ENCODE data around the gene WFDC13. TPM values are rescaled to one million over a fixed set of nuclear protein-coding genes. Genes with fewer than 3 reads are reported as not detected.
"Not testable (repeated sequence)": the region's sequence is repeated elsewhere in the genome, so short reads cannot be mapped to it uniquely, and the experiment has no call there.

WFDC13 gene, protein sequence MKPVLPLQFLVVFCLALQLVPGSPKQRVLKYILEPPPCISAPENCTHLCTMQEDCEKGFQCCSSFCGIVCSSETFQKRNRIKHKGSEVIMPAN
- not detected in 2 replicates for total RNA-seq
- long read RNA-seq, result 0 reads

DNA sequence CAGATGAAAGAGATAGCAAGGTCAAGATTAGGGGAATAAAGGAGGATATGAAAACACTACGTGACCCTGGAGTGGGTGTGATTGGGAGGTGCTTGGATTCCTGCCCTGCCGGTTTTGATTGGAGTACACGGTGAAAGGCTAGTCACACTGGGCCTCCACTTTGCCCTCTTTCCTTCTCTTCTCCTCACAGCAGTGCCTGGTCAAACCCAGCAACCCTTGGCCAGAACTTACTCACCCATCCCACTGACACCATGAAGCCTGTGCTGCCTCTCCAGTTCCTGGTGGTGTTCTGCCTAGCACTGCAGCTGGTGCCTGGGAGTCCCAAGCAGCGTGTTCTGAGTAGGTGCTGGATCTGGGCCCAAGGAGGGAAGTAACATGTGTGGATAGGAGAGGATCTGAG is at the start of gene WFDC13:
Gene WFDC13 (plus strand): TSS at position 166 of the 400 bp plus-strand sequence. CDS start 86 bp downstream, at position 252.
- no peak within 1 kb of the TSS for H3K4me3 Mint-ChIP-seq (ENCODE audit: unreplicated experiment)

GRCh38 chr20:45657038-45657437 is 44.8 kb upstream of the WFDC13 start:
- not testable (repeated sequence) for H3K27me3 Mint-ChIP-seq (ENCODE audit: unreplicated experiment); DNase-seq (ENCODE audit: extremely low spot score, unreplicated experiment); H3K4me3 Mint-ChIP-seq (ENCODE audit: unreplicated experiment); H3K9me3 Mint-ChIP-seq (ENCODE audit: unreplicated experiment); H3K4me1 Mint-ChIP-seq (ENCODE audit: unreplicated experiment); H3K27ac Mint-ChIP-seq (ENCODE audit: unreplicated experiment); H3K36me3 Mint-ChIP-seq (ENCODE audit: unreplicated experiment)

More for the DNA sequence above, at the start of gene WFDC13:
- no peaks in the 10 kb centered on the region for H3K4me1 Mint-ChIP-seq (ENCODE audit: unreplicated experiment)
- TF ChIP-seq, protein P1, sequence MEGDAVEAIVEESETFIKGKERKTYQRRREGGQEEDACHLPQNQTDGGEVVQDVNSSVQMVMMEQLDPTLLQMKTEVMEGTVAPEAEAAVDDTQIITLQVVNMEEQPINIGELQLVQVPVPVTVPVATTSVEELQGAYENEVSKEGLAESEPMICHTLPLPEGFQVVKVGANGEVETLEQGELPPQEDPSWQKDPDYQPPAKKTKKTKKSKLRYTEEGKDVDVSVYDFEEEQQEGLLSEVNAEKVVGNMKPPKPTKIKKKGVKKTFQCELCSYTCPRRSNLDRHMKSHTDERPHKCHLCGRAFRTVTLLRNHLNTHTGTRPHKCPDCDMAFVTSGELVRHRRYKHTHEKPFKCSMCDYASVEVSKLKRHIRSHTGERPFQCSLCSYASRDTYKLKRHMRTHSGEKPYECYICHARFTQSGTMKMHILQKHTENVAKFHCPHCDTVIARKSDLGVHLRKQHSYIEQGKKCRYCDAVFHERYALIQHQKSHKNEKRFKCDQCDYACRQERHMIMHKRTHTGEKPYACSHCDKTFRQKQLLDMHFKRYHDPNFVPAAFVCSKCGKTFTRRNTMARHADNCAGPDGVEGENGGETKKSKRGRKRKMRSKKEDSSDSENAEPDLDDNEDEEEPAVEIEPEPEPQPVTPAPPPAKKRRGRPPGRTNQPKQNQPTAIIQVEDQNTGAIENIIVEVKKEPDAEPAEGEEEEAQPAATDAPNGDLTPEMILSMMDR (IDR thresholded peaks at IDR 0.05), result no peak
- no peak for DNase-seq (ENCODE audit: extremely low spot score, unreplicated experiment)
- no peak within 1 kb of the TSS for H3K27ac Mint-ChIP-seq (ENCODE audit: unreplicated experiment)
- no peaks in the 10 kb centered on the region for H3K9me3 Mint-ChIP-seq (ENCODE audit: unreplicated experiment)
- no peaks in the 10 kb centered on the region for H3K36me3 Mint-ChIP-seq (ENCODE audit: unreplicated experiment)
- peaks cover 13% of the 10 kb centered on the region for H3K27me3 Mint-ChIP-seq (ENCODE audit: unreplicated experiment)

DNA sequence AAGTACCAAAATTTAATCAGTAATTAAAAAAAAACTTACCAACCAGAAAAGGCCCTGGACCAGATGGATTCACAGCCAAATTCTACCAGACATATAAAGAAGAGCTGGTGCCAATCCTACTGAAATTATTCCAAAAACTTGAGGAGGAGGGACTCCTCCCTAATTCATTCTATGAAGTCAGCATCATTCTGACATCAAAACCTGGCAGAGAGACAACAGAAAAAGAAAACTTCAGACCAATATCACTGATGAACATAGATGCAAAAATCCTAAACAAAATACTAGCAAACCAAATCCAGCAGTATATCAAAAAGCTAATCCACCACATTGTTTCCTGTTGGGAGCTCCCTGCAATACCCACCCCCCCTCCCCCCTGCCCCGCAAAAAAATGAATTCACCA is 31.7 kb upstream of the WFDC13 start, which contains the start of gene WFDC11:
Gene WFDC11 (minus strand): TSS at position 101 of the 400 bp plus-strand sequence. CDS start 19,639 bp downstream, outside the sequence.
- H3K27ac Mint-ChIP-seq (ENCODE audit: unreplicated experiment), result no peak within 1 kb of the TSS
- no peaks in the 10 kb centered on the region for H3K27me3 Mint-ChIP-seq (ENCODE audit: unreplicated experiment)
- no peaks in the 10 kb centered on the region for H3K4me1 Mint-ChIP-seq (ENCODE audit: unreplicated experiment)
- TF ChIP-seq, protein P1 (IDR thresholded peaks at IDR 0.05), result no peak
- H3K9me3 Mint-ChIP-seq (ENCODE audit: unreplicated experiment), result peaks cover 5% of the 10 kb centered on the region
- H3K4me3 Mint-ChIP-seq (ENCODE audit: unreplicated experiment), result no peak within 1 kb of the TSS
- no peak for DNase-seq (ENCODE audit: extremely low spot score, unreplicated experiment)
- no peaks in the 10 kb centered on the region for H3K36me3 Mint-ChIP-seq (ENCODE audit: unreplicated experiment)

GRCh38 chr20:45672765-45673164 is 29.1 kb upstream of the WFDC13 start:
- DNase-seq (ENCODE audit: extremely low spot score, unreplicated experiment), result no peak
- Mint-ChIP-seq H3K4me1 (ENCODE audit: unreplicated experiment) (no peaks in the 10 kb centered on the region), H3K9me3 (ENCODE audit: unreplicated experiment) (no peaks in the 10 kb centered on the region), H3K4me3 (ENCODE audit: unreplicated experiment) (no peak overlapping the region), H3K27me3 (ENCODE audit: unreplicated experiment) (no peaks in the 10 kb centered on the region), H3K27ac (ENCODE audit: unreplicated experiment) (no peak overlapping the region), H3K36me3 (ENCODE audit: unreplicated experiment) (no peaks in the 10 kb centered on the region)
- TF ChIP-seq, protein P1 (IDR thresholded peaks at IDR 0.05), result no peak

DNA sequence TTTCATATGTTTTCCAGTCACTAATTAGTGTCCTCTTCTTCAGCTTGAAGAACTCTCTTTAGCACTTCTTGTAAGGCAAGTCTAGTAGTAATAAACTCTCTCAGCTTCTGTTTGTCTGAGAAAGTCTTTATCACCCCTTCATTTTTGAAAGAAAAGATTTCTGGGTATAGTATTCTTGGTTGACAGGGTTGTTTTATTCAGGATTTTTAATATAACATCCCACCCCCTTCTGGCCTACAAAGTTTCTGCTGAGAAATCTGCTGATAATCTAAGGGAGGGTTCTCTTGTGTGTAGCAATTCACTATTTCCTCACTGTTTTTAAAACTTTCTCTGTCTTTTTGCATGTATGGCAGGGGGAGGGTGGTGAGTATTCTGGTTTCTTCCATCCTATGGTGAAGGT is 22.2 kb upstream of the WFDC13 start:
- H3K4me3 Mint-ChIP-seq (ENCODE audit: unreplicated experiment), result no peak overlapping the region
- no peaks in the 10 kb centered on the region for H3K4me1 Mint-ChIP-seq (ENCODE audit: unreplicated experiment)
- no peaks in the 10 kb centered on the region for H3K9me3 Mint-ChIP-seq (ENCODE audit: unreplicated experiment)
- no peak overlapping the region for H3K27ac Mint-ChIP-seq (ENCODE audit: unreplicated experiment)
- H3K36me3 Mint-ChIP-seq (ENCODE audit: unreplicated experiment), result no peaks in the 10 kb centered on the region
- H3K27me3 Mint-ChIP-seq (ENCODE audit: unreplicated experiment), result no peaks in the 10 kb centered on the region
- no peak for DNase-seq (ENCODE audit: extremely low spot score, unreplicated experiment)
- TF ChIP-seq, protein P1 (IDR thresholded peaks at IDR 0.05), result no peak

All from osteocyte (in vitro differentiated cells).